ENCODE measurements around the gene RALGAPB.

Gene RALGAPB

GRCh38 chr20:38610521-38610920 lies 137.9 kb downstream of the RALGAPB start:
- no peak for DNase-seq (ENCODE audit: low spot score)

GRCh38 chr20:38612751-38613515 lies 140.3 kb downstream of the RALGAPB start:
- no peak for DNase-seq (ENCODE audit: low spot score)

GRCh38 chr20:38615283-38615682 lies 142.6 kb downstream of the RALGAPB start:
- no peak for DNase-seq (ENCODE audit: low spot score)

- DNase-seq (ENCODE audit: low spot score) = no peak
Observed at GRCh38 chr20:38616457-38616856, 143.8 kb downstream of the RALGAPB start.

- DNase-seq (ENCODE audit: low spot score) = no peak
Observed at GRCh38 chr20:38617011-38617829, 144.6 kb downstream of the RALGAPB start.

GRCh38 chr20:38617830-38618196 lies 145.2 kb downstream of the RALGAPB start:
- no peak for DNase-seq (ENCODE audit: low spot score)

GRCh38 chr20:38620441-38620840 lies 147.8 kb downstream of the RALGAPB start:
- no peak for DNase-seq (ENCODE audit: low spot score)

GRCh38 chr20:38623061-38623460 lies 150.4 kb downstream of the RALGAPB start:
- no peak for DNase-seq (ENCODE audit: low spot score)

- no peak for DNase-seq (ENCODE audit: low spot score)
Observed at GRCh38 chr20:38624084-38624483, 151.4 kb downstream of the RALGAPB start.

- no peak for DNase-seq (ENCODE audit: low spot score)
Observed at GRCh38 chr20:38625896-38626295, 153.3 kb downstream of the RALGAPB start.

- DNase-seq (ENCODE audit: low spot score) = no peak
Observed at GRCh38 chr20:38626921-38627659, 154.4 kb downstream of the RALGAPB start.
